Stimulated activated CD4-positive, alpha-beta T cell treated with anti-CD3 and anti-CD28 coated beads, Interleukin-15, amount 100 ng/mL, for 48 hours (primary cell): ENCODE results near the gene CCR9.

Experiments
- DNase-seq, 2 donors: peaks; one replicate each; pipeline ENCODE4 v3.0.0-alpha.2; 2020; ENCODE audit warnings: low read depth in 2 of 2

CCR9 gene

DNA sequence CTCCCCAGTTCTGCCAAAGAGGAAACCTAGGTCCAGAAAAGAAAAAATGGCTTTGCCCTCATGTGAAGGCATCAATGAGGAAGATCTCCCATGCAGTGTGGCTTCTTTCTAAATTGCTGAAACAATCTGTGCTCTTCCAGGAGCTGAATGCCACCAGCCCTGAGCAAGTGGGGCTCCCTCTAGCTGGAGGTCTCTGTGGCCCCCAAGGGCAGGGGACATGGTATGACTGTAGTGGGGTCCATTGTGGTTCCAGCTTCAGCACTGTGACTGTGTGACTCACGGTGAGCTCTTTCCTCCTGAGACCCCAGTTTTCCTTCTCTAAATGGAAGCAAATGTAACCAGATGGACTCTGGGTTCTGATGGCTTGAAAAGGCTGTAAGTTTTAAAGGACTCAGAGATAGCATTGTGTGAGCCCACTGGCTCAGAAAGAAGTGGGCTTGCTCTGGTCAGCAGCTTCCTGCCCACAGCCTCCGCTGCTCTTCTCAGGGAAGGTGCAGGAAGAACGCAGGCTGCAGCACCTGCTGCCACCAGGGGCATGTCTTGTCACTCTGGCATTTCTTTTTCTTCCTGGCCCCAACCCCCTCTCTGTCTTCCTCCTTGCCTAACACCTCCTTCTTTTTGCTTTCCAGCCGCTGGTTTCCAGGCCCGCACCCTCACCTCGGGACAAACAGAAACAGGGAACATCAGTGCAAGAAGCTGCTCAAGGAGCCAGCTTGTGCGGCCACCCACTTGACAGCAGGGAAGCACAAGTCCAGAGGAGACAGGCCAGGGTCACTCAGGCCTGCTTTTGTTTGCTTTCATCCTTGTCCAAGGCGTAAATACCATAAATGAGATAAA, 51.1 kb downstream of the CCR9 start:
- no peak for DNase-seq

DNA sequence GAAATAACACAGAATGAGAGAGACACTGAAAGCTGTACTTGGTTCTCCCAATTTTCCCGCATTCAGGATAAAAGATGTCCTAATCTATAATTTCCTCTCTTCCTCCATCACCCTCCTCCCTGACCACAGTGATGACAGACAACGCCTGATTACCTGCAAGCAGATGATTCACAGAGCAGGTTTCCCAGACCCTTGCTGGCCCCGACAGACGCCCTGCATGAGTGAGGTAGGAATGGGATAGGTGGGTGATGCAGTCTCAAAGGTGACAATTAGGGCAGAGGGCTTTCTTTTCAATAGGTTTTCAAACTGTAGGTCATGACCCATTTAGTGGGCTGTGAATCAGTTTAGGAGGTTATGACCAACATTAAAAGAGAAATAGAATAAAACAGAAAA, 51.7 kb downstream of the CCR9 start:
- DNase-seq, result no peak

DNA sequence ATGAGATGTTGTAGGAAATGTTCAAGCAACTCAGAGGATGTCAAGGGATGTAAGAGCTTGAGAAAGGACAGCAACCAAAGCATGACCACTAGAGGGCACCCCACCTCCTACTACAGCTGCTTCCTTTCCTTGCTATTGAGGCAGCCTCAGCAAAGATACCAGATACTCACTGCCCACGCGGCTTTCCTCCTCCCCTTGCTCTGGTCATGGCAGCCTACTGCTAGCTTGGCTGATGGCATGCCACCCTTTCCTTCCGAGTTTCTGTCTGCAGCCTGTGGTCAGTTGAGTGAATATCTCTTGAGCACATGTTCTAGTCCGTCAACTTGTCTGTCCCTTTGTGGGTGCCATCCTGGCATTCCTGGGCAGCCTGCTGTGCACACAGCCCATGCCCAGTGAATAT, 52.5 kb downstream of the CCR9 start:
- DNase-seq, result peak; percentile 77 to 84

DNA sequence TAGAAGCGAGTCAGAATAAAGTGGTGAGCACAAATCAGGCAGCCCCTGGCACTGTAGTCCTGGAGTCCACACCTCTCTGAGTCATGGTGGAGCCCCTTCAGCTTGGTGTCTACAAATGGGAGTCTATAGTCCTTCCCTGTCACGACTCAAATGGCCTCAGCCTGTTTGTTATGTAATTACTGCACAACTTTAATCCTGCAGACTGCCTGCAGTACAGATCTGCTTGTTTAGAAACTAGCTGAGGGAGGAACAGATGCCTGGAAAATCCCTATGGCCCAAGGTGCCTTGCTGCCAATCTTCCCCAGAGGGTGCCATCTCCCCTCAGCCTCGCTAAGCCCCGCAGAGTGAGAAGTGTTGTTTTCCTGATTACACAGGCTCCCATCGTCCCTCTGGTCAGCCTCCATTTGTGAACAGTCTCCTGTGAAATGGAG, 53.0 kb downstream of the CCR9 start:
- DNase-seq, result no peak

GRCh38 chr3:45940004-45940780, 53.8 kb downstream of the CCR9 start:
- no peak for DNase-seq

GRCh38 chr3:45940781-45941365, 54.5 kb downstream of the CCR9 start:
- DNase-seq, result no peak

DNA sequence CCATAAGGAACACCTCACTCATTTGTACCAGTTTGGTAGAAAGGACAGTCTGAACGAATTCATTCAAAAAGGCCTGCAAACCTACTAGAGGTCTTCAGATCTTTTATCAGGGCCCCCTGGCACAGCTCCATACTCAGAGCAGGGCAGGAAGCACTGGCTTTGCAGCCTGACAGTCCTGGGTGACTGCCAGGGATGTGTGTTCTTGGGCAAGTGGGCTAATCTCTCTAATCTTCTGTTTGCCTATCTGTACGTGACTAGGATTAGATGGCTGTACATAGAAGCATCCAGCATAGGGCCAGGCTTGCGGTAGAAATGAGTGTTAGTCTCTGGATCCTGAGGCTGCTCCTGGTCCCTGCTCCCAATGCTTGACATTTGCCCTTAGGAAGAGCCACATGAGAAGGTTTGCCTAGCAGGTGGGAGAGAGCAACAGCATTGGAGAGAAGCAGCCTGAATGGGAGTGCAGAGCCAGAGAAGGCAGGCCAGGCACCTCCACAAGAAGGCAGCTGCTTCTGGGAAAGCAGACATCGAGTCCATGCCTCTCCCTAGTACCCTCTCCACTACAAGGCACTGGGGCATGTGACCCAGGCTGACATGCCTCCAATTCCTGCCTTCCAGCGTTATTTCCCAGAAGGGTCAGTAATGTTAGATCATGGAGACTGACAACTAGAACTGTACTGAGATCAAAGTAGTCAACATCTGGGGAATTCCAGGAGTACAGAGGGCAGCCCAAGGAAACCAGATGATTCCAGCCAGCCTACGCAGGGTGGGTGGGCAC, 55.9 kb downstream of the CCR9 start:
- DNase-seq, result no peak

DNA sequence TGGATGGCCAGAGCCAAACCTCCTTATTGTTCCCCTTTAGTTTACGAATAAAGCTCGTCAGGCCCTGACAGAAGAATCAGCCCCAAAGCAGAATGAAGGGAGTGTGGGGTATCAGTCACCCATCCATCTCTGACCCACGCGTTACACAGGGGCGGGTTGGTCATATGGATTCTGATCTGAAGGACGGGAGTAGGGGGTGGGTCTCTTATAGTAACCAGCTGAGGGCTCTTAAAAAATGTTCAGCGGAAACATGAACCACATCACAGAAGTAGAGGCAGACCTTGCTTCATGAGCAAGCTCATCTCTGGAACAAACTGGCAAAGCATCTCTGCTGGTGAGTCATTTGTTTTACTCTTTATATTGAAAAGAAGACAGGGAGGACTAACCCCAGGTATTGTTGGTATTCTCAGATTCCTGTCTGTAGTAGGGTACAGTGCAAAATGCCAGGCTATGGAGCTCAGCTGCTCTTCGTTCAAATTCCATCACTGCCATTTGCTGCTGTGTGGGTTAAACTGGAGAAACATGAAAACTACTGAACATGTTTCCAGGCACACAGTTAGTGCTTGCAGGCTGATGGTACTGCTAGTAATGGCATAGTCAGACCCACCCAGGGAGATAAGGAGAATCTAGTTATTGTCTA, 57.0 kb downstream of the CCR9 start, which contains the start of gene CXCR6:
Gene CXCR6 (plus strand): TSS at position 258 of the 640 bp plus-strand sequence. CDS start 3,018 bp downstream, outside the sequence.
- DNase-seq, result peak; percentile 22 to 25

DNA sequence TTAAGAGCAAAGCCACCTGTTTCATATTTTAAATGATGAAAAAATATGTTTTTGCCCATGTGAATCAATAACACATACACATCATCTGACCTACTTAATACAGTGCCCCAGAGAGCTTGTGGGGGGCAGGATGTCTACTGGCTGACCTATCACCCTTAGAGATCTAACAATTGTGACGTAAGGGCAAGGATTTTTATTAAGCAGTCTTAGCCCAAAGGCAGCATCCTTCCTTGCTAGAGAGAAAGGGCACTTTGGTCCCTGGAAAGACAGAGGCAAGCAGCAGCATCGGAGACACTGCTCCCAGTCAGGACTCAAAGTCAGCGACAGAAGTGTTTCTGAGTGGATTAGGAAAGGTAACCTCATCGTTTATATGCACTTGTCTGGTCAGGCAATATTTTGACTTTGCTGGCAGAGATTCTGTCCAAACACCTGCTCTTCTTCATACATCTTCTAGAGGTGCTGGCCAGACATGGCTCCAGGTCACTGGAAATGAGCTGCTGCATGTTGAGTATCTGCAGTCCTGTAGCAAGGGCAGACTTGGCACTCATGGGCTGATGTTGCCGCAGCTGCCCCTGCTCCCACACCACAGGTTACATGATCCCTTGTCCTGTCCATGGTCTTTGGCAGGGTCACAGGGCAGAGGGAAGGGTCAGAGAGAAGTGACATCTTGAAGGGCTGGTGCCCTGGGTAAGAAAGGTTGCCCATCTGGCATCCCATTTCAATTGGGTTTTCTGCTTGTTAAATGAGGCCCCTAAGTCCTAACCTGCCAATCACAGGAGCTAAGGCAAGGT, 58.7 kb downstream of the CCR9 start:
- DNase-seq, result no peak

- DNase-seq, result no peak
These were observed 60.0 kb downstream of the CCR9 start for GRCh38 chr3:45946307-45946706.

DNA sequence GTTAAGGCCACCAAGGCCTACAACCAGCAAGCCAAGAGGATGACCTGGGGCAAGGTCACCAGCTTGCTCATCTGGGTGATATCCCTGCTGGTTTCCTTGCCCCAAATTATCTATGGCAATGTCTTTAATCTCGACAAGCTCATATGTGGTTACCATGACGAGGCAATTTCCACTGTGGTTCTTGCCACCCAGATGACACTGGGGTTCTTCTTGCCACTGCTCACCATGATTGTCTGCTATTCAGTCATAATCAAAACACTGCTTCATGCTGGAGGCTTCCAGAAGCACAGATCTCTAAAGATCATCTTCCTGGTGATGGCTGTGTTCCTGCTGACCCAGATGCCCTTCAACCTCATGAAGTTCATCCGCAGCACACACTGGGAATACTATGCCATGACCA, 60.5 kb downstream of the CCR9 start:
- DNase-seq, result no peak

GRCh38 chr3:45947361-45947760, 61.0 kb downstream of the CCR9 start:
- DNase-seq, result no peak

DNA sequence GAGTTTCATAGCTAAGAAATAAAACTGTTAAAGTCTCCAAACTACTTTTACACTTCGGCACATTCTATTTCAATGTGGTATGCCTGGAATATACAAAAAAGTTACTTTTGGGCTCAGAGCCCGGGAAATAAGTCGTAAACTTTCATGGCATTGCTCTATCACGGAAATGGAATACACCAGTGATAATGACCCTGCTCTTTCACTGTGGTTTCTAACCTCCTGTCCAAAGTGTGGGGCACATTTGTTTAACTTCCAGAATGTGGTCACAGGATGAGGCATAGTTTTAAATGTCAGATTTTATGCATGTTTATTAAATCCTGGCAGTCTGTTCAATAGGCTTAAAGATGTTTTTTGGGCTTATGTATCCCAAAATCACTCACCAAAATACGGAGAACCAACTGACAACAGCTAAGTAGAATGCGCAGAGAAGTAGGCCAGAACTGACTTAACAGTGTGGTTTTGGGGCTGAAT, 62.0 kb downstream of the CCR9 start:
- DNase-seq, result no peak

GRCh38 chr3:45948881-45949280, 62.5 kb downstream of the CCR9 start:
- DNase-seq, result no peak

- no peak for DNase-seq
These were observed 63.1 kb downstream of the CCR9 start for GRCh38 chr3:45949432-45949831.

GRCh38 chr3:45950131-45950530, 63.8 kb downstream of the CCR9 start:
- DNase-seq, result no peak

DNA sequence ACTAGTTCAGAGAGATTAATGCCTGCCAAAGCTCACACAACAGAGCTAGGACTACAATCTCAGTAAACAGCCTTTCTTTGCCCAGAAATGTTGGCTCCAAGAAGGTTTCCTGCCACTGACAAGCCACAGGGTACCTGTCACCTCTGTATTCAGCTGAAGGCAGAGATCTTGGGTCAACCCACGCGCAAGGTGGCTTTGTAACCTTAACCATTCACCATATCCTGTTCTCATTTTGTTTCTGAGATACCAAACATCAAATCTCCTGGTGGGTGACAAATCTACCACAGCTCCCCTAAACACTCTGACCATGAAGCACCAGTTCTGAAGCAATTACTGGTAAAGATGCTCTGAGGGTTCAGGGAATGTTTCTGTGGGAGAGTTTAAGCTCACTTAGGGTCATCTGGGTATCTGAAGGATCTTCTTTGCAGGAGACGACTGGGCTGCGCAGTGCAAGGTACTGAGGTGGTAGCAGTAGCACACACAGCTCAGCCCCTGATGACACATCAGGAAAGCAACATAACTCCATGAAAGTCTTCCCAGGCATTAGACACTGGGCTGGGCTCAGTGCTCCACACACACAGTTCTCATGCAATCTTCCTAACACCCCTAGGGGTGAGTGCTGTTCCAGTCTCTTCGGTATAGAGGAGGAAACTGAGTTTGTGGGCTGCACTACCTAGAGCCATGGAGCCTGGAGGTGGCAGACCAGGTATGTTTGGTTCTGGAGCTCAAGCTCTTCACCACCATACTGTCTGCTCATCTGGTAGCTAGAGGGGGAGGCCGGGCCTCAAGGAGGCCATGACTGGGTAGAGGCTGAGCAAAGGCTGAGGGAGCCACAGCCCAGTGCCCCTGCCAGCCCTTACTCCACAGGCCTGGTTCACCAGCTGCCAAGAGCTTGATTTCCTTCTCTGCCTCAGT, 64.6 kb downstream of the CCR9 start:
- DNase-seq, result peak; percentile 42 to 48

DNA sequence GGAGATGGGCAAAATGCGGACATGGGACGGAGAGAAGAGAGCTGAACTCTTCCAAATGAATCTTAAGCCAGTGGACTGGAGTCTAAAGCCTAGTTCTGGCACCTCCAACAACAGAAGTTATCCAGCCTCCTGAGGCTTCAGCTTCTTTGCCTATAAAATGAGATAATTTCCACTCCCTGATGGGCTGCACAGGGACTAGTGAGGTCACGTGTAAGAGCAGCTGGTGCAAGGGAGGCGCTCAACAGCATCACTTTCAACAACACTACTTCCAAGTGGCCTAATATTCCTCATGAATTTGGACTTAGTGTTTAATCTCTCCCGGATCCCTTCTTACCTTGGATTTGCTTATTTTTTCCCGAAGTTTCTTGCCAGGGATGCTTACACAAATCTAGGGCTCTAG, 65.6 kb downstream of the CCR9 start:
- no peak for DNase-seq

GRCh38 chr3:45952456-45952855, 66.1 kb downstream of the CCR9 start:
- DNase-seq, result no peak
